GM19467 (cell line): ENCODE data around the gene HIPK2.

Experiments used
- ATAC-seq: cut with Tn5 transposase; IDR thresholded peaks from one replicate; pipeline ENCODE4 v1.9.1; 2021; ENCODE audit warnings: mild to moderate bottlenecking, moderate library complexity; ENCODE audit not compliant: unreplicated experiment

The HIPK2 gene

DNA sequence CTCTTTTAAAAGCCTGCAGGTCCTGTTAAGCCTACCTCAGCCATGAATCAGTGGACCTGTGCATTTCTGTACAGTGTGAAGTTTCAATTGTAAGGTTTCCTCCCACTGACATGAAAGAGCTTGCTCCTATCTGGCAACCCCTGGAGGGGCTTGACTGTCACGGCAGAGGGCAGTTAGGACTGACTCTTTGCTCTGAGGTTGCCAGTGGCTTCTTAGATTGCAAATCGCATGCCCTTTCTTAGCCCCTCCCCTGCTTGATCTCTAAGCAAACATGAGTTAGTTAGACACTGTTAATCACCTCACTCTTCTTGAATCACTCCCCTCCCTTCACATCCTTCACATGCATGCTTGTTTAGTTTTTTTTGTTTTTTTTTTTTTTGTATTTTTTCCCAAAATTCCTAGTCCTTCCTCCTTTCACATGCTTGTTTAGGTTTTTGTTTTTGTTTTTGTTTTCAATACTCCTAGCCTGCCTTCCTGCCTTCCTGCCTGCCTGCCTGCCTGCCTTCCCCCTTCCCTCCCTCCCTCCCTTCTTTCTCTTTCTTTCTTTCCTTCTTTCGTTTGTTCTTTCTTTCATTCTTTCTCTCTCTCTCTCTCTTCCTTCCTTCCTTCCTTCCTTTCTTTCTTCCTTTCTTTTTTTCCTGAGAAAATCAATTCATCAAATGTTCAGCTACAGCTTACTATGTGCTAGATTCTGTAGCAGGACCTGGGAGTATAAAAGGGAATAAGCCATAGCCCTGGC, 6.0 kb upstream of the HIPK2 start:
- no peak for ATAC-seq

DNA sequence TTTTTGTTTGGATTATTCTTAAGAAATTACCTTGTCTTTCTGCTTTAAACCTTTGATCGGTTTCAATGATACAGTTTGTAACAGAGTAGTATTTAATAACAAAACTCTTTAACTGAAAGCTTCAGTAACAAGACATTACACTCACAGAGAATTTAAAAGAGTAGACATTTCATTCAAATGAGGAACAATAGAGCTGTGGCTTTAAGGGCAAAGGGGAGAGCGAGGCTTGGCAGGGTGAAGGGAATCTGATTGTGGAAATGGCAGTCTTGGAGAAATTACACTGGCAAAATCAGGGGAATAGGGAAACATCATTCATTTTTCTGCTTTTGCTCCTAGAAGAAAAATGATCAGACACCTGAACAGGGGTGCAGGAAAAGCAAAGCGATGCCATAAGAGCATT, 5.1 kb upstream of the HIPK2 start:
- ATAC-seq, result no peak

DNA sequence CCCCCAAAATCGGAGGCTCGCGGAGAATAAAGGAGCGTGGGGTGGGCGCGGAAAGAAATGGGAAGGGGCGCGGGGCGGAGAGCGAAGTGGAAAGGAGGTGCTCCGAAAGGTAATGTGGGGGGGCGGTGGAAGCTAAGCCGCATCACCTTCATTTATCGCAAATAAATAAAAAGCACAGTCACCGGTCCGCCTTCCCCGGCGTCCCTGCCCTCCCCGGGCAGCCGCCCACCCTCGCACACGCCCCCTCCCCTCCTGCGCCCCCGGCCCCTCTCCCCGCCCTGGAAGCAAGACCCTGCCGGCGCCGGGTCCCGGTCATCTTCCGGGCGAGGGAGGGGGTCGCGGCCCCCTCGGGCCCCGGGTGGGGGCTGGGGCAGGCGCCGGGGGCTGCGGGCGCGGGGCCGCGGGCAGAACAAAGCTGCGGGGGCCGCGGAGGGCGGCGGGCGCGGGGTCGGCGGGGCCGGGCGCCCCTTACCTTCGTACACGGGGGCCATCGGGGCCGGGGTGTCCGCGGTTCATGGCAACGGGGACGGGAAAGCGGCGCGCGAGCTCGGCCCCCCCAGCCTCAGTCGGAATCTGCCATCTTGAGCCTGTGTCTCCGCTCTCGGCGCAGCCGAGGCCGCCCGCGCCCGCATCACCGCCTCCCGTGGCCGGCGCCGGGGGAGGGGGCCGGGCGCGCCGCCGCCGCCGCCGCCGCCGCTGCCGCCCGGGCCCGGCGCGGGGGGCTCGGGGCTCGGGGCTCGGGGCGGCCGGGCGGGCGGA, 486 bp downstream of the HIPK2 start:
- ATAC-seq, result peak; percentile 7

DNA sequence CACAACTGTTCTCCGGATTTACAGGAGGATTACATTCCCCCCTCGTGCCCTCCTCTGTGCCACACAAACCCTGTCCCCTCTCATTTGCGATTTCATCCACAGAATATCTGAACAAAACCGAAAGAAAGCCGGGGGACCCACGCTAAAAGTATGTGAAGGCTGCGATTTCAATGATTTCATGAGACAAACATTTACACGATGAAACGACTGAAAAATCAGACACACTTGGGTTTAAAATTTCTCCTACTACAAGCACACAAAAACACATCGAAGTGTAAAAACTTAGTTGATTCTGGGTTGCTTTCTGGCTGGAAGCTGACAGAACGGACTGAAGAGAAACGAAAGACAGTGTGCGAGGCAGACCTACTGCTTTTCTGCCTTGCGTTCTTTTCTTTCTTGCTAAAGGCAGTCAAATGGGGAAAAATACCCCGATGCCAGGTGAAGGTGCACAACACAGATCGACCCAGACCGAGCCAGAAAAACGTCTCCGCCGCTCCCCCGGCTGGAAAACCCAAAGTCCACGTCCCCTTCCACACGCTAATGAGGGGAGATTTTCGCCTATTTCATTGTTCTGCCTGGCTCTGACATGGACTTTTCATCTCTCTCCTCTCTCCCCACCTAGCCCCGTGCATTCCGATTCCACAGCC, 1.2 kb downstream of the HIPK2 start:
- ATAC-seq, result no peak

DNA sequence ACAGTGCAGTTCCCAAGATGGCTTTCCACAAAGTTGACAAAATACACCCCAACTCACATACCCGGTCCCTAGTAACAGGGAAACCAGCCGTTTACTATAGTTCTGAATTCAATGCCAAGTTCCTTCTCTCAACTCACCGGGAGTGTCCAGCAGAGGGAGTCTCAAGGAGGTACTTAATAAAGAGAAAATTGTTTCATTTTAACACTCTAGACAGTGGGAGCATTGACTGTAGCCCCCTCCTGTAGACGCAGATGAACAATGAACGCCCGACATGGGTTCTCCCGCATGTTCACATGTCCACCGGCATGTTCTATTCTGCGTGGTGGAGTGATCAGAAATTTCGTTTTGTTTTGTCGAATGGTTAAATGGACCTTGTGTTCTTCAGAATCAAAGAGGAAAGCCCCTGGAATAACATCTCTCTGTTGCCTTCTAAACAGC, 1.9 kb downstream of the HIPK2 start:
- no peak for ATAC-seq

DNA sequence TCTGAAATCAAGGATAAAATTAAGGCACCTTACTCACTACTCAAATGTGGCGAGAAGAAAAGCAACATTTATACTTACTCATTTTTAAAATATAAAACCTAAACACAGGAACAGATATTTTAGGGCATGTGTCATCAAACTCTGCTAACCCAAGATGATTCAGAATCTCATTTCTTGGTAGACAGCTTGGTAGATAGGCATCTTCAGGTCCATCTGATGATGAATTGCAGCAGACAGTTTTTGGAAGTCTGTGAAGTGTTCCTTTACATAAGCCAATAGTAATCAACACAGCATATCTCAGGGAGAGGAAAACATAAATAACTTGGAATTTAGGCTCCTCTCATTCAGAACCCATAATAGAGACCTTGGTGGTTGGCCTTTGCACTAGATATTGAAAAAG, 3.4 kb downstream of the HIPK2 start:
- ATAC-seq, result no peak

DNA sequence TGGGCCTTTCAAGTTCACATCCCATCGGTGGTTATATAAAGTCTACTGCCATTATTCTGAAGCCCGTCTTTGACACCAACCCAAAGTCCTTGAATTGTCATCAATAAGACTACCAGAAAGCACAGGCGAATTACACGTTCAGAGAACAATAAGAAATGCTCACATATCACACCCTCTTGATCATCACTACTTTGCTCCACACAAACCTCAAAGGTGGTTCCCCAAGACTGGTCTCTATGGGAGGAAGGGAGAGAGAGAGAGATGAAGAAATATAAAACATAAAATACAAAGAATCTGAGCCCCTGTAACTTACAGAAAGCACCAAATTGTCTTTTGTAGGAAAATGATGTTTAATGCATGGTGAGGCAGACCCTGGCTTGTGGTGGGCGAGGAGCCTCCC, 4.4 kb downstream of the HIPK2 start:
- no peak for ATAC-seq

DNA sequence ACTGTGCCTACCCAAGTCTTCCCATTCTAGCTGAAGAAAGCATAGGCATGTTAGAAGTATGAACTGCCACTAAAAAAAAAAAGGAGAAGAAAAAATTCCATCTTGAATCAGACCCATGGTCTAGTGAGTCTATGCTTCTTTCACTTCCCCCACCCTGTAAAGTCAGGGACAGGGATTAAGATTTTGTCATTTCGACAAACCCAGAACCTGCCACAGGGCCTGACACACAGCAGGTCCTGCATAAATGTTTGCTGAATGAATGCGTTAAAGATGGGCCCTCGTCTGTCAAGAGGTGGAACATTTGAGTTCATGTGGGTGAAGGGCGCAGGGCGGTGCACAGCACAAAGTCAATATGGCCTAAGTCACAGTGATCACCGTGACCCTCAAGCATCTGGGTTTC, 4.9 kb downstream of the HIPK2 start:
- no peak for ATAC-seq

DNA sequence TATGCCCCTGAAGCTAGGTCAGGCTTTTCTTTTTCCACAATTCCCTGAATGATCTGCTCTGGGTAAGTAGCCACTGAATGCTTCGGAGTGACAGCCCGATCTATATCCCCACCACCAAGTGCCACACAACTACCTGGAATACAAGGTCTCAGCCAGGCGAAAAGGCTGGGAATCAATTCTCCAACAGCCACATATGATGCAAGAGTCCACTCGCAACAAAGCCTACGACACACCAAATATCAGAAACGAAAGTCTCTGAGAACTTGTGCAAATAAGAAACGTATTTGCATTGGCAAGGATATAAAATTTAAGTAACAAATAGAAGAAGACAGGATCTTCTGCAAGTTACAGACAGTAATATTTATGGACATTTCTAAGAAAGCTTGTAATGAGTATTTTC, 5.7 kb downstream of the HIPK2 start:
- no peak for ATAC-seq

DNA sequence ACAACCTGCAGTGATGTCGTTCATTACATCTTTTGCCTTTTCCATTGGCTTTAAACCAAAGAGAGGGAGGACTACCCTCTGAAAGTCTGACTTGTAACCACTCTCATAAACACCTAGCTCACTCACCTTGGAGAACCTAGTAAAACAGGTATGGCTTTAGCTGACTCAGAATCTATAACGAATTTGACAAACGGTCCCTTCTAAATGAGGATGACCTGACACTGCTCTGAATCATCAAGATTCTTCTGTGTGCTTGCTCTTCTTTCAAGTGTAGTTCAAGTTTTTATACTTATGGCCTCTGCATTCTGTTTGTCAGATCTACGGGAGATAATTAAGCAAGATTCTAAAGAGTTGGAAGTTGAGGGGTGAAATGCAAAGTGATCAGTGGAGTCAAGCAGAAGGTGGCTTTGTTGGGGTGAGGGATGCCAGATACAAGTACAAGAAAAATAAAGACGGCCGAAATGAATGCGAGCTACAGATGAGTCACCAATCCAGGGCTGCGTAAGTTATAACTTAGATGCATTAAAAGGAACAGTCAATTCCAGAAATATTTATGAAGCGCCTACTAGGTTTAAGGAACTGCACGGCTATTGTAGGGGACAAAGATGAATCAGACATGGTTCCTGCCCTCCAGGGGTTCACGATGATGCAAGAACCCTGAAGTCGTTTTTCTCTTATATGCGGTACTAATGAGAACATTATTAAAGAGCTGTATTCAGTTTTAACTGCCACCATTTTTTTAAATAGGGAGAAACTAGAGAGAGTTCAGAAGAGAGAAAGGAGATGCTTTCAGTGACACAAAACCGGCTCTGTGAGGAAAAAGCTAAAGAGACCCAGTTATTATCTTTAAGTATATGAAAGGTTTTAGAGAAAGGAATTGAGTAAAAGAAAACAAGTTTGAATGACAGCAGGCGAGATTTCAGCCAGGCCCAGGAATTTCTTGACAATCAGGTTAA, 6.5 kb downstream of the HIPK2 start:
- no peak for ATAC-seq

DNA sequence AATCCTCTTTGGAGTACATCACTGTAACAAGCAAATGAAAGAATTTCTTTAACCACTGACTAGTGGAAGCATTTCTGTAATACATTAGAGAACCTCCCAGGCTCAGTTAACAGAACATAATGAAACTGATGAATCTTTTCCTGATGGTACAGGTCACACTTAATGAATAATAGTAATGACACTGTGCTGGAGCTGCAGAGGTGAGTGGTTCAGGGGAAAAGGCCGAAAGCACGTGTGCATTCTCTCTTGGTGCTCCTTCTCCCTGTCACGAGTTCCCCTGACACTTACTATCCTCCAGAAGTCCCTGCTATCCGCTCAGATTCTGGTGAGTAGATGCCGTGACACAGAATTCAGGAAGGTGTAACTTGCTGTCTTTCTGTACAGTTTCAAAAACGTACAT, 8.0 kb downstream of the HIPK2 start:
- no peak for ATAC-seq

DNA sequence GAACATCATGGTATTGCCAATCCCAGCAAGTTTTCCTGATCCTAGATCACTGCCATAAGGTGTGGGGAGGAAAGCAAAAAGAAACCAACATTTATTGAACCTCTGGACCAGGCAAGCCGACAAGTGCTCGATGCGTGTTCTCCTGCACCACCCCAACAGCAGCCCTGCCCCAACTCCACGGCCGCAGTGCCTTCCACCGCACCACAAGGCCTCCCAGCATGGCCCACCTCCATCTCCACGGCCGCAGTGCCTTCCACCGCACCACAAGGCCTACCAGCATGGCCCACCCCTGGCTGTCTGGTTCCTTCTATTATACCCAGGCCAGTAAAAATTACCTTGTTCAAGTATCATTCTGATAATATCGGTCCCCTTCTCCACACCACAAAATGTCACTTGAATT, 8.7 kb downstream of the HIPK2 start:
- ATAC-seq, result no peak

DNA sequence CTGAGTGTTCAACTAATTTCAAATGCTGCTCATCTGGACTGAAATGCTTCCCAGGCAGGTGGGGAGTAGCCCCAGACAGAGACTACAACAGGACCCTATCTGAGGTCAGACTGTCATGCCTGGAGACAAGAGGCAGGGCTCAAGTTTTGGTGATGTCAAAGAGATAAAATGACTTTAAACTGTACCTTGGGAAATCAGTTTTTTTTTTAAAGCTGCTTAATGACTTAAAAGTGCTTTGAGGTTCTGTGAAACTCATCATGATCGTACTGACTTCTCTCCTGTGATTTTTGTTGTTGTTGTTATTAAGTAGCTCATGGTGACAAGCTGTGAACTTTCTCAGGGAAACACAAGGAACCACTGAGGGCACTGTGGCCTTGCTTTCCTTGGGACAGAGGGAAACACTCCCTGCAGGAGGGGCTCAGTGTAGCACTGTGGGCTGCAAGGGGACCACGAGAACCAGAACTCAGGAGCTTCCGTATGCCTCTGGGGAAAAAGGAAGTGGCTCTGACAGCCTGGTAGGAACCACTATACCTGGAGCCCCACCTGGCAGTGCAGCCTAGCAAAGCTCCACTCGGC, 9.5 kb downstream of the HIPK2 start:
- ATAC-seq, result no peak

DNA sequence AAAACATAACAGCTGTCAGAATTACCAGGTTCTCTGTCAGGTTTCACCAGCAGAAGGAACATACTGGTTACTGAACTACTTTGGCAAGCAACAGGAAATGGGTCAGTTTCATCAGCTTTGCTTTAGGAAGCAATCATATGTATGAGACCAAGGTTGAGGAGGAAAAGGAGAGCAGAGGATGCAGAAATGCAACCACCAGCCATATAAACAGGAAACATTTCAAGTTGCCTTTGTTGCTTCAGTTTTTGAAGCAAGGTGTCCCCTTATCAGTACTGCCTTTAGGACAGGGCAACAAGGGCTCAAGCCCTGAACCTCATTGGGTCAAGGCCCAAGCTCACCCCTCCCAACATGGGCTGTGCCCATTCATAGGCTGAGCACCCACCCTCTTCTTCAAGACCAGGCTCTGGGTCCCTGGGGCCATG, 10.2 kb downstream of the HIPK2 start:
- ATAC-seq, result peak; percentile 86

DNA sequence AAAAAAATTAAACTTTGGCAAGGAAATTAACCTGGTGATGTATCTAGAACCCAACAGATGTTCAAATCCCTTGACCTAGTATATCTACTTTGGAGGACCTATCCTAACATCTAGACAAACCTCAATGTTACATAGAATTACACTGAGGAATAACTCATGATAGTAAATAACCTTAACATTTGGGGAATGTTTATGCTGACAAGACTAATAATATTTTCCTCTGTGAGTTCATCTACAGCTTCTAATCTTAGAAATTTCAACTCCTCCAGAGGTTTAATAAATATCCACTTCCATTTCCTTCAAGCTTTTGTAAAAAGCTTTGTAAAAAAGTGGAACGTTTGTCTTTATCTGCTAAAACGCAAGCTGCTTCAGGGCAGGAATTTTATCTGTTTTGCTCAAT, 12.7 kb downstream of the HIPK2 start:
- no peak for ATAC-seq

DNA sequence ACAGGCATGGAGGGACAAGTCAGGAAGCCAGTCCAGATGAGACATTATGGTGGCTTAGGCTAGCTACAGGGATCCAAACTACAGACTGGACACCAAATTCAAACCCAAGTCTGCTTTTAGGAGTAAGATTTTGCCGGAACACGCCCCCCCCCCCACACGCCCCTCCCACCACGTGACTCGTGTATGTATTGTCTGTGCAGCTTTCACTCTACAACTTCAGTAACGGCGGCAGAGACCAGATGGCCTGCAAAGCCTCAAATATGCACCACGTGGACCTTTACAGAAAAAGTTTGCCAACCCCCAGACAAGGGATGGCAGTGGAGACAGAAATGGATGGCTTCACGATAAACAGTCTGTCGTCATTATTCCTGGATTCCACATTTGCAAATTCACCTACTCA, 14.5 kb downstream of the HIPK2 start:
- ATAC-seq, result no peak

DNA sequence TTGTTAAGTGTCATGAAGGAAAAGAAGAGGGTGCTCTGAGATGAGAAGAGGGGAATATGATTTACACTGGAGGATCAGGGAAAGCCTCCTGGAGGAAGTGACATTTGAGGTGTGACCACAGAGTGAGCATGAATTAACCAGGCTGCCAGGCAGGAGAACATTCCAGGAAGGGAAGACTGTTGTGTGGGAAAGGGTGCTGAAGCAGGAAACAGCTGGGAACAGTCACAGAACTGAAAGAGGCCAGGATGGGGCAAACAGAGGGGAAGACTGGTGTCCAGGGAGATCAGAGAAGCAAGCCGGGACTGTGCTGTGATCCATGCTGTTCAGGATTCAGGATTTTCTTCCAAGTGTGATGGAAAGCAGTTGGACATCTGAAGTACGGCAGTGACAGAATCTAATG, 14.9 kb downstream of the HIPK2 start:
- ATAC-seq, result no peak

DNA sequence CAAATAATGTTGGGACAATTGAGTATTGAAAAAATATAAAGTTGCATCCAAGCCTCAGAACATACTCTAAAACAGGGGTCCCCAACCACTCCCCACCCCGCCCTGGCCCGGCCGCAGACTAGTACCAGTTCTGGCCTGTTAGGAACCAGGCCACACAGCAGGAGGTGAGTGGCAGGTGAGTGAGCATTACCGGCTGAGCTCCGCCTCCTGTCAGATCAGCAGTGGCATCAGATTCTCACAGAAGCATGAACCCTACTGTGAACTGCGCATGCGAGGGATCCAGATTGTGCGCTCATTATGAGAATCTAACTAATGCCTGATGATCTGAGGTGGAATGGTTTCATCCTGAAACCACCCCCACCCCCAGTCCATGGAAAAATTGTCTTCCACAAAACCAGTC, 19.4 kb downstream of the HIPK2 start:
- ATAC-seq, result no peak

DNA sequence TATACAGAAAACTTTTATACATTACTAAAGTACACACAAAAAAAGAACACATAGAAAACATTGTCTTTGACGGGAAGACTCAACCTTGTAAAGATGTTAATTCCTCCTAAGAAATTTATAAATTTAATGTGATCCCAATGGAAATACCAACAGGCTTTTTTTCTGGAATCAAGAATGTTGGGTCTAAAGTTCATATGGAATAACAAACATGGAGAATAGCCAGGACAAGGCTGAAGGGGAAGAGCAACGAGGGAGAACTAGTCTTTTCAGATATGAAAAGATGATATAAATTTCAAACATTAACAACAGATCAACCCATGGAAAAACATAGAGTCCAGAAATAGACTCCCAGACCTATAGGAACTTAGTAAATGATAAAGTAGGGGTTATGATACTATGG, 19.8 kb downstream of the HIPK2 start:
- ATAC-seq, result no peak

DNA sequence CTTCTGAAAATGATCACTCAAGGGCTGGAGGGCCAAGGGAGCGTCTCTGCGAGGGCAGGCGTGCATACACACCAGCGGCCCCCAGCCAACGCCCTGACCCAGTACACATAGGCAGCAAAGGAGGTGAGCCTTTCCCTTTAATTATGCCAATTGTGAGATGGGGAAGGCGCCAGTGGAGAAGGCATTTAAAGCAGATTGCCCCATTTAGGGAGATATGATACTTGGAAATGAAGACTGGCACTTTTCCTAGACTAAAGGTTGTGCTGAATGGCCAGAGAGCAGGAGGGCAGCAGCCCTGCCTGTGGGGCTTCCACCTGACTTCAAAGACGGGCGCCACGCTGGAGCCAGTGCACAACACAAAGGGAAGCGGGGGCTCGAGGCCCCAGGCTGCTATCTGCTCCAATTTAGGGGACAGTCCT, 24.1 kb downstream of the HIPK2 start:
- no peak for ATAC-seq
